PC-9 (cell line): Measurements from ENCODE around the gene HPX.

ENCODE experiments used
- EZH2 ChIP-seq: fragments of 200-600 bp; sonication (generic); IDR thresholded peaks from 2 replicates; pipeline ENCODE4 v1.8.0; 2017; ENCODE audit warnings: antibody characterized with exemption, low read depth
- TF ChIP-seq, protein P1 (sequence below): fragments of 200-600 bp; sonication (generic); conservative IDR thresholded peaks from 2 replicates; pipeline ENCODE4 v1.6.1; 2017; ENCODE audit warnings: mixed run types, antibody characterized with exemption, mild to moderate bottlenecking, moderate library complexity

DNA sequence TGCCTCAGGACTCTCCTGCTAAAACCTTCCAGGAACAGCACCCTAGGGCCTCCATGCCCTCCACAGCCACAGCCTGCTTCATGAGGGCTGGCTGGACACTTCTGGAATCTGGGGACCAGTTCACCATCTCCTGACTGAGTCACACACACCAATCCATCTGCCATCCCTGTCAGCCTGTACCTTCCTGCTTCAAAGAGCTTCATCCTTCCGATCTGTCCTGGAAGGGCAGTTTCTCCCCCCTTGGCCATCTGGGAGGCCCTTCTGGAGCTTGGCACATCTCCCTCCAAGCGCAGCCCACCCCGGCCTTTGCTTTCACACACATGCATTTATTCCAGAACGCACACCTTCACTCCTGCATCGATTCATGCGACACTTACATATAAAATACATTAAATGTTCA, 34.9 kb downstream of the HPX start:
- TF ChIP-seq, protein P1, sequence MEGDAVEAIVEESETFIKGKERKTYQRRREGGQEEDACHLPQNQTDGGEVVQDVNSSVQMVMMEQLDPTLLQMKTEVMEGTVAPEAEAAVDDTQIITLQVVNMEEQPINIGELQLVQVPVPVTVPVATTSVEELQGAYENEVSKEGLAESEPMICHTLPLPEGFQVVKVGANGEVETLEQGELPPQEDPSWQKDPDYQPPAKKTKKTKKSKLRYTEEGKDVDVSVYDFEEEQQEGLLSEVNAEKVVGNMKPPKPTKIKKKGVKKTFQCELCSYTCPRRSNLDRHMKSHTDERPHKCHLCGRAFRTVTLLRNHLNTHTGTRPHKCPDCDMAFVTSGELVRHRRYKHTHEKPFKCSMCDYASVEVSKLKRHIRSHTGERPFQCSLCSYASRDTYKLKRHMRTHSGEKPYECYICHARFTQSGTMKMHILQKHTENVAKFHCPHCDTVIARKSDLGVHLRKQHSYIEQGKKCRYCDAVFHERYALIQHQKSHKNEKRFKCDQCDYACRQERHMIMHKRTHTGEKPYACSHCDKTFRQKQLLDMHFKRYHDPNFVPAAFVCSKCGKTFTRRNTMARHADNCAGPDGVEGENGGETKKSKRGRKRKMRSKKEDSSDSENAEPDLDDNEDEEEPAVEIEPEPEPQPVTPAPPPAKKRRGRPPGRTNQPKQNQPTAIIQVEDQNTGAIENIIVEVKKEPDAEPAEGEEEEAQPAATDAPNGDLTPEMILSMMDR: no peak
- TF ChIP-seq EZH2: no peak
